SKM-1 (cell line): Measurements from ENCODE around the gene ZNF784.

Source experiments
- DNase-seq: peaks from one replicate; lab custom pipeline; 2025; ENCODE audit not compliant: unreplicated experiment; lab: John Stamatoyannopoulos, UW

ZNF784 gene

GRCh38 chr19:55656988-55657747 lies 32.8 kb upstream of the ZNF784 start:
- DNase-seq = no peak

DNA sequence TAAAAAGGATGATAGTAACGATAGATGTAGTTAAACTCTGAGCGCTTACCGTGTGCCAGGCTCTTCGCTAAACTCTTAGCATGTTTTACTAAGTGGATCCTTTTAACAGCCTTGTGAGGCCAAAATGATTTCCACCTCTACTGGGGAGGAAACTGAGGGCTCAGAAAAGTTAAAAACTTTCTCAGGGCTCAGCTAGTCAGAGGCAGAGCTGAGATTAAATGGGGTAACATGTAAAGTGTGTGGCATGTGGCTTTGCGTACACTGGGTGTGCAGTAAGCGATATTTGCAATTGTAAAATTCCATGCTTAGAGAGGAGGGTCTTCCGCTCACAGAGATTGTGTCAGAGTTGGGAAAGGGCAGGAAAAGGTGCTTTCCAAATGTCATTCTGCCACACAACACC lies 32.2 kb upstream of the ZNF784 start:
- no peak for DNase-seq

DNA sequence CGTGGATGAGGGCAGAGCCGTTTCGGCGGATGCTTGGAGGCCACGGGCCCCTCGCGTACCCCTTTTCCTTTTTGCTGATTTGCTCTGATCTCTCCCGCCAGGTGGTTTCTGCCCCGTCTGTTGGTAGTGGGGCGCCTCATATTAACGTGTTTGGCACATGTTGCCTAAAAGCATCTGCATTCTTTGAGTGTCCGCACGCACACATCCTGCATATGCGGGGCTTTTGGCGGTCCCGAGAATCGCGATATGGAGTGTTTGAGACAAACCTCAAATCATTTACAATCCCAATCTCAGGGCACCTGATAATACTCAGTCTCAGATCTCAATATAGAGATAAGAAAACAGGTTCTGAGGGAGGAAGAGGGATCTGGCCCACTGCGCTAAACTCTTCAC lies 31.3 kb upstream of the ZNF784 start:
- DNase-seq = no peak

DNA sequence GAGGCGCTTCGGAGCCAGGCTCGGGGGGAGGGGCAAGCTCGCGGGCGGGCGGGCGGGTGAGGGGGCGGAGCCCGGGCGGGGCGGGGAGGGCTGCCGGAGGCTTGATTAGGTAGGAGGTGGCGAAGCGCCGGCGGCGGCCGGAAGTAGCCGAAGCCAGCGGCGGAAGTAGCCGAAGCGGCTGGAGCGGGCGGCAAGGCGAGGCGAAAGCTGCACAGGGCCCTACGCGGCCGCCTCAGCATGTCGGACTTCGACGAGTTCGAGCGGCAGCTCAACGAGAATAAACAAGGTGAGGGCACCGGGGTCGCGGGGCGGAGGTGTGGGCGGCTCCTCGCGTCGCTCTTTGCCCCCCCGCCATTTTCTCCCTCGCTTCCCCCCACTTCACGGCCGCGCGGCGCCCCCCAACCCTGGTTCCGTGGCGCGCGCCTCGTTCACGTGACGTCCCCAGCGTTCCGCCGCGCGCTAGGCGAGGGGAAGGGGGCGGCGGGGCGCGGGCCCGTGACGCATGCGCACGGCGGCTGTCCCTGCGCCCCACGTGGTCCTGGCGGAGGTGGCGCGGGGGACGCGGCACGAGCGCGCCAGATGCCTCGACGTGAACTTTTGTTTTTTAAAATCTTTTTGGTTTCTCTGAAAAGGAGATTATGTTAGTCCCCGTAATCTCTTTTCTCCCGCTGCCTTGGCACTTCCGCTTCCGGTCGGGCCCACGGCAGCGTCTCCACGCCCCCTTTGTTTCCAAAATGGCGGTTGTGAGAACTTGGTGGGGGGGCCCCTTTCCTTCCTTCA lies 30.7 kb upstream of the ZNF784 start, which contains the start of gene U2AF2:
Gene U2AF2 (plus strand): TSS at position 168 of the 780 bp plus-strand sequence. CDS start 70 bp downstream, at position 238.
- peak; percentile 57 for DNase-seq

- DNase-seq = peak; percentile 86
Measured at GRCh38 chr19:55654323-55654867, 30.0 kb upstream of the ZNF784 start.

DNA sequence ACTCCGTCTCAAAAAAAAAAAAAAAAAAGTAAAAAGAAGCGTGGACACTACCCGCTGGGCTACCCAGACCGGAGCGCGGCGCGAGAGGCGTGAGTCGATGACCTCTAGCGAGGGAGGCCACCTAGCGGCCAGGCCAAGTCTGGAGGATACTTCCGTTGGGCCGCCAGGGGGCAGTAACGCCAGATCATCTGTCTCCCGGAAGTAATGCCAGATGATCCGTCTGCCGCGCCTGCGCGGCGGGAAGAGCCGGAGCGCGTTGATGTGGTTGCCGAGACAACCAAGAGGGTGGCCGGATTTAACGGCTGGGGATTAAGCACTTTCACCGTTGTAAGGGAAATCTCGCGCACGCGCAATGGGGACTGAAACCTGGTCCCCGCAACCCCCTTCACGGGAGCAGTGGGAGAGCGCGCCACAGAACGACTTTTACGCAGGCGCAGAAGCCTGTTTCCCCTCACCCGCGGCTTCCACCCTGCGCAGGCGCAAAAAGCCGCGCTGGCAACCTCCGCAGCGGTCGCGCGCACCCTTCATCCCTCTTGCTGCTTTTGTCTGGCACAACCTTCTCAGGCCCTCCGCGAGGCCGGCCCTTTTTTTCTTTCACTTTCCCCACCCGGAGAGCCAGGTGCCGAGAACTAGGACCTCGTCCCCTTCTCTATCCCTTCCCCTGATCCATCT lies 29.4 kb upstream of the ZNF784 start:
- peak; percentile 64 for DNase-seq

DNA sequence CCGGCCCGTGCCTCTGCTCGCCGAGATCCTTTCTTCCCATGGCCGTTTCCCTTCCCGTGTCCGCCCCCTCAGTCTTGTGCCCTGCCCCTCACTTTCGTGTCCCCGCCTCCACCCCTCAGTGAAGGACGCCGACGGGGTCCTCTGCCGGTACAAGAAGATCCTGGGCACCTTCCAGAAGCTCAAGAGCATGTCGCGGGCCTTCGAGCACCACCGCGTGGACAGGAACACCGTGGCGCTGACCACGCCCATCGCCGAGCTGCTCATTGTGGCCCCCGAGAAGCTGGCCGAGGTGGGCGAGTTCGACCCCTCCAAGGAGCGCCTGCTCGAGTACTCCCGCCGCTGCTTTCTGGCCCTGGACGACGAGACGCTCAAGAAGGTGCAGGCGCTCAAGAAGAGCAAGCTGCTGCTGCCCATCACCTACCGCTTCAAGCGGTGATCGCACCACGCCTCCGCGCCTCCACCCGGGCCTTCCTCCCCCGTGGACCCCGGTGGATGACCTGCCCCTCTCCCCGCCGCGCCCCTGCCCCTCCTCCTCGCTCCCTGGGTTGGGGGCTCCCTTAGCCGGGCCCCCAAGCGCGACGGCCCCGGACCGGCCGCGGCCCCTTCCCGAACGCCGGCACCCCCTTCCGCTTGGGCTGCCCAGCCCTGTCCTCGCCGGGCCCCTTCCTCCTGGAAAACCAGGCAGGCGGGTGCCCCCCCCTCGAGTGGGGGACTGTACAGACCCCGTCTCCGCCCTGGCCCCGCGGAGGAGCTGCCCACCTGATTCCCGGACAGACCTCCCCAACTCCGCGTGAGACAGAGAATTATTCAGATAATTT lies 28.2 kb upstream of the ZNF784 start:
- DNase-seq = no peak

DNA sequence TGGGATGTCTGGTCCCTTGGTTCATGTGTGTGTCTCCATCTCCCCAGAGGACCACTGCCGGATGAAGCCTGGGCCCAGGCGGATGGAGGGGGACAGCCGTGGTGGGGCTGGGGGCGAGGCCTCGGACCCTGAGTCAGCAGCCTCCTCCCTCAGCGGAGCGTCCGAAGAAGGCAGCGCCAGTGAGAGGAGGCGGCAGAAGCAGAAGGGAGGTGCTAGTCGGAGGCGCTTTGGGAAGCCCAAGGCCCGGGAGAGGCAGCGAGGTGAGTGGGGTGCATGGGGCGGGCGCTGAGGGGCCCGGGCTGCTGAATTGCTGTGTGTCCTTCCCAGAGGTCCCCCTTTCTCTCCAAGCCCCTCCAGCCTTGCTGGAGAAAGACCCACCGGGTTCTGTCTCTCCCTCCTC lies 26.9 kb upstream of the ZNF784 start:
- DNase-seq = no peak

DNA sequence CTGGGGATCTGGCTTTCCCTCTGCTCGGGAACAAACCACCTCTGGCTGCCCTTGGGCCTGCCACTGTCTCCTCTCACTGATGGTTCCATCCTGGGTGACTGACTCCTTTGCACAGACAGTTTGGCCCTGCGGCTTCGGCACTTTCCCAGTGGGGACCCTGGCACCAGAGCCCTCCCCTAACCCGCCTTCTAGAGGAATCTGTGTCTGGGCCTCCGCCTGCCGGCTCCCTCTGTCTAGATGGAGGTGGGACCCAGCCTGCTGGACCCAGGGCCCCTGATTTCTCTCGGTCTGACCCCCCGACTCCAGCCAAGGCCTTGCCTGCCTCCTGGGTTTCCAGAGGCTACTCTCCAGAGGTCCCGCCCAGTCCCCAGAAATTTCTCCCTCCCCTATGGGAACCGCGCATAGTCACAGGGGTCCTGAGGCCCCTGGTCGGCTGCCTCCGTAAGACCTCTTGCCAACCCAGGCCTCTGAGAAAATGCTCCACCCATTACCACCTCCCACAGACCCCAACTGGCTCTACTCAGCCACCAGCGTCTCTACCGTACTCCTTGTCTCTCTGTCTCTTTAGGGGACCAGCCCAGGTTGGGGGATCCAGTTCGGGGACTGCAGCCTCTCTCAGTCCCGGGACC lies 26.4 kb upstream of the ZNF784 start:
- DNase-seq = no peak

DNA sequence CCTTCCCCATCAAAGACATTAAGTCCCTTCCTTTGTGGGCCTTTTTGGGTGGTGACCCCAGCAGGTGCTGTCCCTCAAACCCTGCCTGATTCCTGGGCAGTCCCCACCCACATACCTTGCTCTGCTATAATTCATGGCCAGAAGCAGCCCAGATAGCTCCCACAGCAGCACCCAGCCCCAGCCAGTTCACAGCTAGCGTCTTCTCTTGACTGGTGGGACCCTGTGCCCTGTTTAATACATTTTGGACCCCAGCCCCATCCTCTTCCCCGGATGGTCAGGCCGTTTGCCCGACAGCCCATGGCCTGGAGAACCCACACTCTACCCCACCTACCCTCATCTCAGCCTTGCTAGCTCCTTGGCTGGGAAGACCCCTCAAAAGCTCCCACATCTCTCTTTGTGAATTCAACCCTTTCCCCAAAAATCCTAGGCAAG lies 25.8 kb upstream of the ZNF784 start:
- no peak for DNase-seq

GRCh38 chr19:55649268-55650125 lies 25.1 kb upstream of the ZNF784 start:
- no peak for DNase-seq

DNA sequence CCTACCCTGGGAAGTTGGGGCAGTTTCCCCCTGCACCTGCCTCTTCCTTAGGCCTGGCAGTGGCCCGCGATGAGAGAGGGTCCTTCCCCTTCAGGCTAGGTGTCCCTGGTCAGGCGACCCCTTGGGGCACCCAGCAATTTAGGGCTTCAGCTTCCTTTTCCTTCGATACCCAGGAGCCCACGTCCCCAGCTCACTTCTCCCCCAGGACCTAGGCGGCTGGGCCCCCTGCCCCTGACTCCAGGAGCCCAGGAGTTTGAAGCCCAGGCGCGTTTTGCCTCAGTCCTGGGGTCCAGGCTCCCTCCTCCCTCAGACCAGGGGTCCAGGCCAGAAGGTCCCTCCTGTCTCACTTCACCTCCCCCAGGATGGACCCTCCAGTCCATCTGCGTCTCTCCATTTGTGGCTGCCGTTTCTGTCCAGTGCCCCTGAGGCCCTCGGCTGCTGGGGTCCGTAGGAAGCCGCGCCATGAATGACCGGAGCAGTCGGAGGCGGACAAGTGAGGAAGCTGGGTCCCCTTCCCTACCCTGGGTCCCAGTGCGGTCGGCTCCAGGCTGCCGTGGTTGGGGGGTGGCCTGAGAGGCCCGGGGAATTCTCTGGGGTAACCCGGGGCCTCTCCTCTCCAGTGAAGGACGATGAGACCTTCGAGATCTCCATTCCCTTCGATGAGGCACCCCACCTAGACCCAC lies 24.4 kb upstream of the ZNF784 start:
- no peak for DNase-seq

- DNase-seq = no peak
Measured at GRCh38 chr19:55647732-55648584, 23.6 kb upstream of the ZNF784 start, which contains the start of gene CCDC106. CCDC106 (plus strand) TSS chr19:55648212; CDS start chr19:55649047, 835 bp downstream.

DNA sequence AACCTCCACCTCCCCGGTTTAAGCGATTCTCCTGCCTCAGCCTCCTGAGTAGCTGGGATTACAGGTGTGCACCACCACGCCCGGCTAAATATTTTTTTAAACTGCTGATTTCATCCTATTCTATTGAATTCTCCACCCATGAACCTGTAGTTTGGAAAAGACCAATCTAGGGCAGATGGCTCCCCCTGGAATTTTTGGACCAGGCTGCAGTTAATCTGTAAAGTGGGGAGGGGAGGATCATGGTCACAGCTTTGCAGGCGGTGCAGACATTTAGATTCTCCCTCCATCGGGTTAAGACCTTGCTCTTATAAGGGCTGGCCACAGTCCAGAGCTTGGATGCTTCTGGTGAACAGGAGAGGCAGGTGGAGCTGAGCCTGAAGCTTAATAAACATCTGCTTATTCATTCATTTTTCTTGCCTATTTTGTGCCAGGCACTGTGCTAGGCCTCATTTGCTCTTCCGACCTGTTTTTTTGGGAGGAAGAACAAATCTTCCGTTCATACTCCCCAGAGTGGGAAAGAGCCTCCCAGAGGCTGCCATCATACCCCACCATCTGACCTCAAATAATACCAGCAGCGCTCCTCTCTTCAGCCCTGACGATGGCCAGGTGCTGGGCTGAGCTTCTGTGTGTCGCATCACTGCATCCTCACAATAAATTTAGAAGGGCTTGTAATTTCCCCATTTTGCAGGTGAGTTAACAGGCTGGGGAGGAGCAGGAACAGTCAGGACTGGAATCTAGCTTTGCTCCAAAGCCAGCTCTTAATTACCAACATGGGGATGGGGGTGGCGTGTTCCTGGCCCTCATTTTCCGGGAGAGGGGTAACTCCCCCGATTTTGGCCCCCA lies 22.7 kb upstream of the ZNF784 start:
- no peak for DNase-seq

DNA sequence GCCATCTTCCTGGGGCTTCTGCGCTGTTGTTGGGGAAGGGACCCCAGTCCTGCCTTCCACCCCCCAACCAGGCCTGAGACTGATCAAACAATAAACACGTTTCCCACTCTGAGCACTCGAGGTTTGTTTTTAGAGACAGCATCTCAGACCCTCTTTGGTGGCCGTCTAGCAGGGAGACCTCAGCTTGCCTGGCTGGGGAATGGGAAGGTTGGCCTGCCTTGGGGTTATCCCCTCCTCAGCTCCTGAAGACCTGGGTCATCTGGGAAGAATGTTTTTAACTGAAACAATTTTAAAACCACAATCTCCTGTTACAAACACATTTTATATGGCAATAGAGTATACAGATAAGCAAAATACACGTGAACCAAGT lies 21.1 kb upstream of the ZNF784 start:
- DNase-seq = no peak

- no peak for DNase-seq
Measured at GRCh38 chr19:55644842-55645511, 20.6 kb upstream of the ZNF784 start.
